ENCODE data around the gene SLC1A4. TPM values are rescaled to one million over a fixed set of nuclear protein-coding genes. Genes with fewer than 3 reads are reported as not detected.

SLC1A4 gene
- polyA plus RNA-seq, 3 donors, result 3.2 to 4.5 (median 4.4) TPM

DNA sequence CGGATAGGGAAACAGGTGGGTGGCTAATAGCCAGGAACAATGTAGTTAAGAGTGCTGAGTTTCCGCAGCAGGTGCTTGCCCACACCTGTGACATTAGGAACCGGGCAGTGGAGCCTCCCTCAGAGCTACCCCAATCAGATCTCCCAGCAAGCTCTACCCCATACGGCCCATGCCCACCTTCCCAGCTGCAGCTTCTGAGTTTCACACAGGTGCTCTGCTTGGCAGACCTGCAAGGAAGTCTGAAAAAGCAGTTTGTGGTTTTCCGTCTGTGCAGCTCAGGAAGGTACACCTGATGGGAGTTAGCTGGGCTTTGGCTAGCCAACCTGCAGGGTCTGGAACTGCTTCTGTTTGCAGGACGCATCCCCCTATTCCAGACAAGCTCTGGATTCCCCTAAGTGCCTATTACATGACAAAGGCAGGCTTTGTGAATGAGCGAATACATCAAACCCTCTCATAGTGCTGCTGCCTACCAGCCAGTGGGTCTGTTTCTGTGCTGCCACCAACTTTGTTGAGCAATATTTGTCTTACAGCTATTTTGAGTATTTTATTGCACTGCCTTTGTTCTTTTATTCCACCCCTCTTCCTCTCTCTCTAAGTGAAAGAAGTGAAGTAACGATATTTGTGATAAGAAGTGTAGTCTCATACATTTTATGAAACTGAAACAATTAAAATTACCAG is 42.3 kb downstream of the SLC1A4 start:
- Mint-ChIP-seq H3K27ac (peak overlapping the region in 2 of 7 donors; percentile 11 to 48), H3K9me3 (no peaks in the 10 kb centered on the region), H3K36me3 (peaks cover 0 to 7% of the 10 kb centered on the region in 2 donors), H3K27me3 (ENCODE audit: low read depth in 3 of 3) (no peaks in the 10 kb centered on the region), H3K4me1 (peaks cover 44% of the 10 kb centered on the region), H3K4me3 (peak overlapping the region; percentile 39 to 62)
- Histone ChIP-seq H3K9ac (ENCODE audit: insufficient read depth, low read length, poor library complexity, severe bottlenecking) (no peak overlapping the region), H2AFZ (ENCODE audit: insufficient read depth, low read depth, low read length, poor library complexity, severe bottlenecking) (peak overlapping the region; percentile 57), H3K9me3 (replicated peaks in 1 of 2; ENCODE audit: control insufficient read depth in 1 of 2, insufficient read depth in 1 of 2, low read length in 2 of 2) (no peaks in the 10 kb centered on the region), H4K20me1 (ENCODE audit: insufficient read depth, low read length) (no peaks in the 10 kb centered on the region), H3K27ac (ENCODE audit: low read depth in 1 of 2, low read length in 2 of 2) (no peak overlapping the region), H3K4me3 (replicated peaks in 1 of 3; ENCODE audit: low read depth in 2 of 3, low read length in 3 of 3) (peak overlapping the region in 1 of 3 experiments; percentile 8), H3K4me1 (ENCODE audit: control insufficient read depth in 1 of 2, insufficient read depth in 2 of 2, low read length in 2 of 2) (peaks cover 49 to 54% of the 10 kb centered on the region in 2 donors), H3K79me2 (ENCODE audit: insufficient read depth, low read length) (peaks cover 5% of the 10 kb centered on the region), H3K4me2 (replicated peaks; ENCODE audit: extremely low read depth, low read length, poor library complexity, severe bottlenecking) (peak overlapping the region; percentile 21), H3K36me3 (replicated peaks in 1 of 2; ENCODE audit: control insufficient read depth in 1 of 2, insufficient read depth in 2 of 2, low read length in 2 of 2) (no peaks in the 10 kb centered on the region), H3K27me3 (ENCODE audit: control insufficient read depth in 2 of 2, insufficient read depth in 2 of 2, low read length in 2 of 2) (no peaks in the 10 kb centered on the region)
- intact Hi-C loops (cut with micrococcal nuclease), result no loop called here
- WGBS (ENCODE audit: insufficient coverage), result 4% methylated on average over 4 of the region's 8 CpGs
- no peak for DNase-seq
- TF ChIP-seq, protein P1, sequence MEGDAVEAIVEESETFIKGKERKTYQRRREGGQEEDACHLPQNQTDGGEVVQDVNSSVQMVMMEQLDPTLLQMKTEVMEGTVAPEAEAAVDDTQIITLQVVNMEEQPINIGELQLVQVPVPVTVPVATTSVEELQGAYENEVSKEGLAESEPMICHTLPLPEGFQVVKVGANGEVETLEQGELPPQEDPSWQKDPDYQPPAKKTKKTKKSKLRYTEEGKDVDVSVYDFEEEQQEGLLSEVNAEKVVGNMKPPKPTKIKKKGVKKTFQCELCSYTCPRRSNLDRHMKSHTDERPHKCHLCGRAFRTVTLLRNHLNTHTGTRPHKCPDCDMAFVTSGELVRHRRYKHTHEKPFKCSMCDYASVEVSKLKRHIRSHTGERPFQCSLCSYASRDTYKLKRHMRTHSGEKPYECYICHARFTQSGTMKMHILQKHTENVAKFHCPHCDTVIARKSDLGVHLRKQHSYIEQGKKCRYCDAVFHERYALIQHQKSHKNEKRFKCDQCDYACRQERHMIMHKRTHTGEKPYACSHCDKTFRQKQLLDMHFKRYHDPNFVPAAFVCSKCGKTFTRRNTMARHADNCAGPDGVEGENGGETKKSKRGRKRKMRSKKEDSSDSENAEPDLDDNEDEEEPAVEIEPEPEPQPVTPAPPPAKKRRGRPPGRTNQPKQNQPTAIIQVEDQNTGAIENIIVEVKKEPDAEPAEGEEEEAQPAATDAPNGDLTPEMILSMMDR (IDR thresholded peaks at IDR 0.05), result no peak

DNA sequence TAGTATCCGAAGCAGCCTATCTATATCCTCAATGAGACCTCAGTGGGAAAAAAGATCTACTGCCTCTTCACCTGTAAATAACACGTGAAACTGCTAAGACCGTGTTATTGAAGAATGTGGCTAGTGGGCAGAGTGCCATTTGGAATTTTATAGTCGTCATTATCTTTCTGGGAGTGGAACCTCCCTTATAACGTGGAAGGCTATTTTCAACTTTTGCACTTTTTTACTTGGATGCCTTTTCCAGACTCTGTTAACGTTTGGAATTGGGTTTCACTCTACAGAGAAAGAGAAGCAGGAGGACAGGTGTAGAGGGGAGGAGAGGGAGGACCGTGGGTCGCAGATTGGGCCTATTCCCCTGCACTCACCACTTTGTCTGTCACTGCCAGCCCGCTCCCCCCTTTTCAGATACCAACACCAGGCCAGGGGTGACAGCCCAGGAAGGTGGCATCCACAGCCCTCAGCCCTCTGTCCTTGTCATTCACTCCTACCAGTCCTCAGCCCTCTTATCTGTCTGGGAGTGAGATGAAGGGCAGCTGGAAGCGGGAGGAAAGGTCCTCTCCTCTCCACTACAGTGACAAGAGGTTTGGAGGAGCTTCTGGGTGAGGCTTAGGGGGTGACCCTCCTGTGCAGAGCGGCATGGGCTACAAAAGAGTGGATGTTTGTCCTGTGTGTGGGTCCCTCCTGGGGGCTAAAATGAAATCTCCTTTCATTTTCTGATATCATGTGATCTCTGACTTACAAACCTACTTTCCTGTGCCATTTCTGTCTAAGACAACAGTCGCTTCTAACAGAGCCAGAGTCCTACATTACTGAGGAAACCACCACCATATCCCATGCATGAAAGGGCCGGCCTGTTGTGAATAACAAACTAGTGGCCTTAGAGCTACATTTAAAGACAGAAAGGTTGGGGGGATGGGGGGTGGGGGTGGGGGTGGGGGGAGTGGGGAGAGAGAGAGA is 43.1 kb downstream of the SLC1A4 start:
- H3K27ac Mint-ChIP-seq, result peak overlapping the region in 2 of 7 donors; percentile 11 to 57
- H3K4me1 Mint-ChIP-seq, result peaks cover 42% of the 10 kb centered on the region
- Histone ChIP-seq H3K4me2 (replicated peaks; ENCODE audit: extremely low read depth, low read length, poor library complexity, severe bottlenecking) (peak overlapping the region; percentile 21), H3K27me3 (ENCODE audit: control insufficient read depth in 2 of 2, insufficient read depth in 2 of 2, low read length in 2 of 2) (no peaks in the 10 kb centered on the region), H3K4me1 (ENCODE audit: control insufficient read depth in 1 of 2, insufficient read depth in 2 of 2, low read length in 2 of 2) (peaks cover 49 to 52% of the 10 kb centered on the region in 2 donors), H3K27ac (ENCODE audit: low read depth in 1 of 2, low read length in 2 of 2) (peak overlapping the region; percentile 4 to 21), H3K9me3 (replicated peaks in 1 of 2; ENCODE audit: control insufficient read depth in 1 of 2, insufficient read depth in 1 of 2, low read length in 2 of 2) (no peaks in the 10 kb centered on the region), H2AFZ (ENCODE audit: insufficient read depth, low read depth, low read length, poor library complexity, severe bottlenecking) (peak overlapping the region; percentile 47), H3K9ac (ENCODE audit: insufficient read depth, low read length, poor library complexity, severe bottlenecking) (no peak overlapping the region), H4K20me1 (ENCODE audit: insufficient read depth, low read length) (no peaks in the 10 kb centered on the region), H3K36me3 (replicated peaks in 1 of 2; ENCODE audit: control insufficient read depth in 1 of 2, insufficient read depth in 2 of 2, low read length in 2 of 2) (no peaks in the 10 kb centered on the region), H3K4me3 (replicated peaks in 1 of 3; ENCODE audit: low read depth in 2 of 3, low read length in 3 of 3) (peak overlapping the region in 1 of 3 experiments; percentile 8), H3K79me2 (ENCODE audit: insufficient read depth, low read length) (no peaks in the 10 kb centered on the region)
- H3K36me3 Mint-ChIP-seq, result peaks cover 0 to 10% of the 10 kb centered on the region in 2 donors
- no peaks in the 10 kb centered on the region for H3K9me3 Mint-ChIP-seq
- H3K4me3 Mint-ChIP-seq, result peak overlapping the region; percentile 39 to 62
- H3K27me3 Mint-ChIP-seq (ENCODE audit: low read depth in 3 of 3), result no peaks in the 10 kb centered on the region
- TF ChIP-seq, protein P1 (IDR thresholded peaks at IDR 0.05), result no peak
- no peak for DNase-seq
- no CpG with 5 or more reads among the region's 13 CpGs for WGBS (ENCODE audit: insufficient coverage)
- intact Hi-C loops (cut with micrococcal nuclease), result no loop called here
